Left ventricle myocardium inferior (tissue), 1 donor: ENCODE results near the gene SRBD1. TPM values are rescaled to one million over a fixed set of nuclear protein-coding genes. Genes with fewer than 3 reads are reported as not detected.

Experiments used
- DNase-seq: peaks from one replicate; pipeline ENCODE4 v3.0.0-alpha.2; 2020
- H3K27ac ChIP-seq: fragments of 200-600 bp; replicated peaks from 2 replicates; pipeline ENCODE4 v1.8.0; 2021
- H3K27me3 ChIP-seq: fragments of 200-600 bp; 2 replicates; pipeline ENCODE4 v1.8.0; 2021; ENCODE audit warnings: low read depth
- H3K36me3 ChIP-seq: fragments of 200-600 bp; 2 replicates; pipeline ENCODE4 v1.8.0; 2021
- H3K4me1 ChIP-seq: fragments of 200-600 bp; 2 replicates; pipeline ENCODE4 v1.8.0; 2021
- H3K4me3 ChIP-seq: fragments of 200-600 bp; 2 replicates; pipeline ENCODE4 v1.8.0; 2021; ENCODE audit warnings: mild to moderate bottlenecking, moderate library complexity
- H3K9me3 ChIP-seq: fragments of 200-600 bp; replicated peaks from 2 replicates; pipeline ENCODE4 v1.8.0; 2021
- CTCF ChIP-seq: fragments of 200-600 bp; IDR thresholded peaks from 2 replicates; pipeline ENCODE4 v1.8.0; 2021; ENCODE audit warnings: antibody characterized with exemption, mild to moderate bottlenecking, borderline replicate concordance
- intact Hi-C: fragments of 100-400 bp; cut with micrococcal nuclease; formaldehyde crosslinking; loops from one replicate; pipeline ENCODE4 v1.11.0; 2022
- total RNA-seq: library from RNA; stranded (reverse); fragmentation: NEBNext Ultra II Directional; extraction: Animal tissue kit (Norgen Biotek cat#: 25700); gene quantifications from one replicate; pipeline ENCODE4 v1.2.1, GENCODE V29; 2021
- donor health status: DM: no; HTN: yes; CAD: no; lungs with severe emphysema.

The SRBD1 gene
- total RNA-seq, 1 donor from 2014 or later = 11.8 TPM

DNA sequence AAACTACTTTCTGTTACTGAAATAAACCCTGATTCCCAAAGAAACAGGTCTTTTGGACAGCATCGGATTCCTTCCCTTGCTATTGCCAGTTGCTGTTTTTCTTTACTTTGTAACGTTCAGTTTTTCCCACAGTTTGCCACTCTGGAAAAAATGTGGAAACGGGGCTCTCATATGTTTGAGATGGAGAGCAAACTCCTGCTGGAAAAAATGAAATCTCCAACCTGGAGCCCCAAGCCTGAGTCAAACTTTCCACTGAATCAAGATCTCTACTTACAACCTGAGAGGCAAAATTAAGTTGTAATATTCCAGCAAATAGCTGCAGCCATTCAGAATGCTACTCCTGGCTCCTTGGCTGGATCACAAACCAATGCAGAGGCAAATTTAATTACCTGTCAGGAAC is 270.7 kb downstream of the SRBD1 start:
- H3K27ac ChIP-seq = no peak overlapping the region

GRCh38 chr2:45339253-45339652 is 271.8 kb downstream of the SRBD1 start:
- H3K27me3 ChIP-seq = peaks cover 15% of the 10 kb centered on the region
- H3K4me3 ChIP-seq = no peak overlapping the region
- no peaks in the 10 kb centered on the region for H3K36me3 ChIP-seq
- no peak for TF ChIP-seq CTCF
- intact Hi-C loops = no loop called here
- no peak for DNase-seq
- H3K4me1 ChIP-seq = no peaks in the 10 kb centered on the region
- no peak overlapping the region for H3K27ac ChIP-seq
- no peaks in the 10 kb centered on the region for H3K9me3 ChIP-seq

More for the DNA sequence above, 270.7 kb downstream of the SRBD1 start:
- Histone ChIP-seq H3K27me3 (peaks cover 24% of the 10 kb centered on the region), H3K4me3 (no peak overlapping the region), H3K9me3 (no peaks in the 10 kb centered on the region), H3K4me1 (no peaks in the 10 kb centered on the region), H3K36me3 (no peaks in the 10 kb centered on the region)
- intact Hi-C loops = no loop called here
- TF ChIP-seq CTCF = no peak
- no peak for DNase-seq

Other genes with a start within 250 kb of the SRBD1 start
- gene PRKCE, start 40.4 kb upstream of the SRBD1 start, total RNA-seq = 14.7 TPM